ENCODE data around the gene SLF2. TPM values are rescaled to one million over a fixed set of nuclear protein-coding genes. Genes with fewer than 3 reads are reported as not detected.
A peak's percentile ranks its signal among the peaks of the same experiment; 100 is the strongest.

SLF2 gene
- total RNA-seq, 2 donors from 2014 or later: 14.6 to 41.6 TPM

DNA sequence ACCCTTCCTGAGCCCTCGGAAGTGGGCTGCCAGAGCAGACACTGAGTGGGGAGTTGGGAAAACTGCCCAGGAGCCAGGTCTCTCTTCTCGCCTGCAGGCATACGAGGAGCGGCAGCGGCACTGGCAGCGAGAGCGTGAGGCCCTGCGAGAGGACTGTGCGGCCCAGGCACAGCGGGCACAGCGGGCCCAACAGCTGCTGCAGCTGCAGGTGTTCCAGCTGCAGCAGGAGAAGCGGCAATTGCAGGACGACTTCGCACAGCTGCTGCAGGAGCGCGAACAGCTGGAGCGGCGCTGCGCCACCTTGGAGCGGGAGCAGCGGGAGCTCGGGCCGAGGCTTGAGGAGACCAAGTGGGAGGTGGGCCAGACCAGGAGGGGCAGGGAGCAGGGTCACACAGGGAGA is 92.6 kb downstream of the SLF2 start:
- H3K4me1 ChIP-seq (ENCODE audit: control insufficient read depth in 1 of 2, low read depth in 2 of 2): peaks cover 15 to 52% of the 10 kb centered on the region in 2 donors
- no peak for DNase-seq (ENCODE audit: low spot score)

GRCh38 chr10:101005869-101006567 is 93.3 kb downstream of the SLF2 start:
- Histone ChIP-seq H3K4me1 (ENCODE audit: control insufficient read depth in 1 of 2, low read depth in 2 of 2) (peaks cover 10 to 46% of the 10 kb centered on the region in 2 donors), H3K27ac (no peak overlapping the region), H3K36me3 (peaks cover 19% of the 10 kb centered on the region), H3K27me3 (replicated peaks; ENCODE audit: insufficient read depth) (no peaks in the 10 kb centered on the region), H3K9me3 (no peaks in the 10 kb centered on the region), H3K4me3 (no peak overlapping the region)
- TF ChIP-seq, protein P1, sequence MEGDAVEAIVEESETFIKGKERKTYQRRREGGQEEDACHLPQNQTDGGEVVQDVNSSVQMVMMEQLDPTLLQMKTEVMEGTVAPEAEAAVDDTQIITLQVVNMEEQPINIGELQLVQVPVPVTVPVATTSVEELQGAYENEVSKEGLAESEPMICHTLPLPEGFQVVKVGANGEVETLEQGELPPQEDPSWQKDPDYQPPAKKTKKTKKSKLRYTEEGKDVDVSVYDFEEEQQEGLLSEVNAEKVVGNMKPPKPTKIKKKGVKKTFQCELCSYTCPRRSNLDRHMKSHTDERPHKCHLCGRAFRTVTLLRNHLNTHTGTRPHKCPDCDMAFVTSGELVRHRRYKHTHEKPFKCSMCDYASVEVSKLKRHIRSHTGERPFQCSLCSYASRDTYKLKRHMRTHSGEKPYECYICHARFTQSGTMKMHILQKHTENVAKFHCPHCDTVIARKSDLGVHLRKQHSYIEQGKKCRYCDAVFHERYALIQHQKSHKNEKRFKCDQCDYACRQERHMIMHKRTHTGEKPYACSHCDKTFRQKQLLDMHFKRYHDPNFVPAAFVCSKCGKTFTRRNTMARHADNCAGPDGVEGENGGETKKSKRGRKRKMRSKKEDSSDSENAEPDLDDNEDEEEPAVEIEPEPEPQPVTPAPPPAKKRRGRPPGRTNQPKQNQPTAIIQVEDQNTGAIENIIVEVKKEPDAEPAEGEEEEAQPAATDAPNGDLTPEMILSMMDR (IDR thresholded peaks at IDR 0.05): no peak
- no peak for ATAC-seq (ENCODE audit: insufficient number of reproducible peaks, low FRiP score, low read depth)
- DNase-seq (ENCODE audit: low spot score): no peak

More for the DNA sequence above, 92.6 kb downstream of the SLF2 start:
- Histone ChIP-seq H3K27ac (no peak overlapping the region), H3K9me3 (no peaks in the 10 kb centered on the region), H3K4me3 (no peak overlapping the region), H3K27me3 (replicated peaks; ENCODE audit: insufficient read depth) (no peaks in the 10 kb centered on the region), H3K36me3 (peaks cover 19% of the 10 kb centered on the region)
- TF ChIP-seq, protein P1 (IDR thresholded peaks at IDR 0.05): no peak
- ATAC-seq (ENCODE audit: insufficient number of reproducible peaks, low FRiP score, low read depth): no peak

DNA sequence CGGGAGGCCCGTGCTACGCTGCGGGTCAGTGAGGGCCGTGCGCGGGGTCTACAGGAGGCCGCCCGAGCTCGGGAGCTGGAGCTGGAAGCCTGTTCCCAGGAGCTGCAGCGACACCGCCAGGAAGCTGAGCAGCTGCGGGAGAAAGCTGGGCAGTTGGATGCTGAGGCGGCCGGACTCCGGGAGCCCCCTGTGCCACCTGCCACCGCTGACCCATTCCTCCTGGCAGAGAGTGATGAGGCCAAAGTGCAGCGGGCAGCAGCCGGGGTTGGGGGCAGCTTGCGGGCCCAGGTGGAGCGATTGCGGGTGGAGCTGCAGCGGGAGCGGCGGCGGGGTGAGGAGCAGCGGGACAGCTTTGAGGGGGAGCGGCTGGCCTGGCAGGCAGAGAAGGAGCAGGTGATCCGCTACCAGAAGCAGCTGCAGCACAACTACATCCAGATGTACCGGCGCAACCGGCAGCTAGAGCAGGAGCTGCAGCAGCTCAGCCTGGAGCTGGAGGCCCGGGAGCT is 93.9 kb downstream of the SLF2 start:
- Histone ChIP-seq H3K27me3 (replicated peaks; ENCODE audit: insufficient read depth) (no peaks in the 10 kb centered on the region), H3K4me3 (no peak overlapping the region), H3K9me3 (no peaks in the 10 kb centered on the region), H3K4me1 (ENCODE audit: control insufficient read depth in 1 of 2, low read depth in 2 of 2) (peaks cover 8 to 39% of the 10 kb centered on the region in 2 donors), H3K36me3 (peaks cover 19% of the 10 kb centered on the region), H3K27ac (no peak overlapping the region)
- DNase-seq (ENCODE audit: low spot score) (no peak), ATAC-seq (ENCODE audit: insufficient number of reproducible peaks, low FRiP score, low read depth) (no peak)
- TF ChIP-seq, protein P1 (IDR thresholded peaks at IDR 0.05): no peak

- H3K27me3 ChIP-seq (replicated peaks; ENCODE audit: insufficient read depth): no peaks in the 10 kb centered on the region
- no peak overlapping the region for H3K4me3 ChIP-seq
- peaks cover 4 to 34% of the 10 kb centered on the region in 2 donors for H3K4me1 ChIP-seq (ENCODE audit: control insufficient read depth in 1 of 2, low read depth in 2 of 2)
- H3K36me3 ChIP-seq: peaks cover 19% of the 10 kb centered on the region
- no peaks in the 10 kb centered on the region for H3K9me3 ChIP-seq
- ATAC-seq (ENCODE audit: insufficient number of reproducible peaks, low FRiP score, low read depth) (no peak), DNase-seq (ENCODE audit: low spot score) (no peak)
- peak overlapping the region; percentile 19 to 63 for H3K27ac ChIP-seq
- TF ChIP-seq, protein P1 (IDR thresholded peaks at IDR 0.05): no peak
These were observed 94.4 kb downstream of the SLF2 start for GRCh38 chr10:101007099-101007711.
